Measurements from ENCODE around the gene VSIG4. TPM values are rescaled to one million over a fixed set of nuclear protein-coding genes. Genes with fewer than 3 reads are reported as not detected.
"Not testable (repeated sequence)": the region's sequence is repeated elsewhere in the genome, so short reads cannot be mapped to it uniquely, and the experiment has no call there.

VSIG4 gene
- total RNA-seq, 1 donor from 2014 or later = not detected

DNA sequence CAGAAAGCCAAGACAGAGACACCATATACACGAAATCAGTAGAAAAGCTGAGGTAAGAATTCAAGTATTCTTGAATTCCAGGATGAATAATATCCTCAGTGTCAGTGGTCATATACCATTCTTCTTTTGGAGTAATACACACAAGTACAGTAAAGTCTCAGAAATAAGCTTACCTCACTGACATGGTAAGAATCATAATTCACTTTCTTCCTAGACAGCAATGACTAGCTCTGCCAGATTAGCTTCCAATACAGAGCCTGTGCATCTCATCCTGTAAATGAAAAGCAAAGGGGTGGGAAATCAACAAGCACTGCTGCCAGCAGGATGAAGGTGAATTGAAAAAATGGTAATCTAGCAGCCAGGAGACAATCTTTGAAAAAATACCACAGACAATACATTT is 31.2 kb upstream of the VSIG4 start:
- Histone ChIP-seq H2AFZ (replicated peaks) (no peak overlapping the region), H3K4me1 (no peaks in the 10 kb centered on the region), H3K36me3 (no peaks in the 10 kb centered on the region), H3K9ac (no peak overlapping the region), H3K4me3 (no peak overlapping the region), H3K79me2 (ENCODE audit: low read depth) (no peaks in the 10 kb centered on the region), H3K27ac (no peak overlapping the region), H3K27me3 (no peaks in the 10 kb centered on the region), H3K9me3 (ENCODE audit: low read depth) (no peaks in the 10 kb centered on the region), H4K20me1 (ENCODE audit: low read depth) (no peaks in the 10 kb centered on the region), H3F3A (ENCODE audit: low read depth) (no peaks in the 10 kb centered on the region), H3K4me2 (no peak overlapping the region)
- DNase-seq (ENCODE audit: low spot score) = no peak
- Mint-ChIP-seq H3K27ac (no peak overlapping the region), H3K9me3 (no peaks in the 10 kb centered on the region), H3K4me1 (no peaks in the 10 kb centered on the region), H3K27me3 (ENCODE audit: insufficient read depth, low read depth) (no peaks in the 10 kb centered on the region), H3K36me3 (no peaks in the 10 kb centered on the region), H3K4me3 (no peak overlapping the region)
- TF ChIP-seq EZH2phosphoT487 (IDR thresholded peaks at IDR 0.05) (no peak), EZH2 (IDR thresholded peaks at IDR 0.05) (no peak)
- TF ChIP-seq, protein P1, sequence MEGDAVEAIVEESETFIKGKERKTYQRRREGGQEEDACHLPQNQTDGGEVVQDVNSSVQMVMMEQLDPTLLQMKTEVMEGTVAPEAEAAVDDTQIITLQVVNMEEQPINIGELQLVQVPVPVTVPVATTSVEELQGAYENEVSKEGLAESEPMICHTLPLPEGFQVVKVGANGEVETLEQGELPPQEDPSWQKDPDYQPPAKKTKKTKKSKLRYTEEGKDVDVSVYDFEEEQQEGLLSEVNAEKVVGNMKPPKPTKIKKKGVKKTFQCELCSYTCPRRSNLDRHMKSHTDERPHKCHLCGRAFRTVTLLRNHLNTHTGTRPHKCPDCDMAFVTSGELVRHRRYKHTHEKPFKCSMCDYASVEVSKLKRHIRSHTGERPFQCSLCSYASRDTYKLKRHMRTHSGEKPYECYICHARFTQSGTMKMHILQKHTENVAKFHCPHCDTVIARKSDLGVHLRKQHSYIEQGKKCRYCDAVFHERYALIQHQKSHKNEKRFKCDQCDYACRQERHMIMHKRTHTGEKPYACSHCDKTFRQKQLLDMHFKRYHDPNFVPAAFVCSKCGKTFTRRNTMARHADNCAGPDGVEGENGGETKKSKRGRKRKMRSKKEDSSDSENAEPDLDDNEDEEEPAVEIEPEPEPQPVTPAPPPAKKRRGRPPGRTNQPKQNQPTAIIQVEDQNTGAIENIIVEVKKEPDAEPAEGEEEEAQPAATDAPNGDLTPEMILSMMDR (IDR thresholded peaks at IDR 0.05) = no peak

DNA sequence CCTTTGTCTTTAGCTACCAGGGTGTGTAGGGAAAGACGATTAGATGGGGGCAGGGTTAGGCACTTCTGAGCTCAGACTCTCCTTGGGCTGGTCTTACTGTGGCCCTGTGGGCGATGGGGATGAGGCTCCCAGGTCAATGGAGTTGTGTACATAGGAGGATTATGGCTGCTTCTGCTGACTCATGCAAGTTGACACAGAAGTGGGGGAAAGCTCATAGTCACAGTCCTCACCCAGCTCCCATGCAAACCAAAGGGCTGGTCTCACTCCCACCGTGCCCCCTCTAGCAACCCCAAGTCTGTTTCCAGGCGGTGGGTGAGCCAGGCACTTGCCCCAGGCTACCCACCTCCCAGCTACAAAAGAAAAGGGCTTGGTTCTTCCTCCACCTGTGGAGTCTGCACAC is 24.4 kb upstream of the VSIG4 start:
- H4K20me1 ChIP-seq (ENCODE audit: low read depth) = no peaks in the 10 kb centered on the region
- Mint-ChIP-seq H3K4me3 (no peak overlapping the region), H3K27me3 (ENCODE audit: insufficient read depth, low read depth) (no peaks in the 10 kb centered on the region), H3K9me3 (no peaks in the 10 kb centered on the region), H3K4me1 (no peaks in the 10 kb centered on the region), H3K36me3 (no peaks in the 10 kb centered on the region), H3K27ac (no peak overlapping the region)
- H2AFZ ChIP-seq (replicated peaks) = no peak overlapping the region
- no peak overlapping the region for H3K27ac ChIP-seq
- no peaks in the 10 kb centered on the region for H3K9me3 ChIP-seq (ENCODE audit: low read depth)
- H3K27me3 ChIP-seq = no peaks in the 10 kb centered on the region
- no peaks in the 10 kb centered on the region for H3K4me1 ChIP-seq
- H3K4me2 ChIP-seq = no peak overlapping the region
- TF ChIP-seq EZH2phosphoT487 (IDR thresholded peaks at IDR 0.05) (no peak), EZH2 (IDR thresholded peaks at IDR 0.05) (no peak)
- TF ChIP-seq, protein P1 (IDR thresholded peaks at IDR 0.05) = no peak
- H3K4me3 ChIP-seq = no peak overlapping the region
- H3K36me3 ChIP-seq = no peaks in the 10 kb centered on the region
- no peaks in the 10 kb centered on the region for H3F3A ChIP-seq (ENCODE audit: low read depth)
- no peak for DNase-seq (ENCODE audit: low spot score)
- H3K9ac ChIP-seq = no peak overlapping the region
- no peaks in the 10 kb centered on the region for H3K79me2 ChIP-seq (ENCODE audit: low read depth)

DNA sequence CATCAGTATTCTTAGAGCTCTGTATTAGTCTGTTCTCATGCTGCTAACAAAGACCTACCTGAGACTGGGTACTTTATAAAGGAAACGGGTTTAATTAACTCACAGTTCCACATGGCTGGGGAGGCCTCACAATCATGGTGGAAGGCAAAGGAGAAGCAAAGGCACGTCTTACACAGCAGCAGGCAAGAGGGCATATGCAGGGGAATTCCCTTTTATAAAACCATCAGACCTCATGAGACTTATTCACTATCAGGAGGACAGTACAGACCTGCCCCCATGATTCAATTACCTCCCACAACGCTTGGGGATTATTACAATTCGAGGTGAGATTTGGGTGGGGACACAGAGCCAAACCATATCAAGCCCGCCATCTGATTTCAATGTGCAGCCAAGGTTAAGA is 17.1 kb upstream of the VSIG4 start:
- not testable (repeated sequence) for H3K27ac Mint-ChIP-seq; H3K9ac ChIP-seq; H3F3A ChIP-seq (ENCODE audit: low read depth); DNase-seq (ENCODE audit: low spot score); H3K4me3 ChIP-seq; H3K4me3 Mint-ChIP-seq; H3K9me3 Mint-ChIP-seq; H3K27me3 ChIP-seq; H3K36me3 ChIP-seq; H3K79me2 ChIP-seq (ENCODE audit: low read depth); H3K4me2 ChIP-seq; H3K9me3 ChIP-seq (ENCODE audit: low read depth); H4K20me1 ChIP-seq (ENCODE audit: low read depth); H3K4me1 ChIP-seq; H3K36me3 Mint-ChIP-seq; H3K27ac ChIP-seq; H2AFZ ChIP-seq (replicated peaks); H3K27me3 Mint-ChIP-seq (ENCODE audit: insufficient read depth, low read depth); H3K4me1 Mint-ChIP-seq

DNA sequence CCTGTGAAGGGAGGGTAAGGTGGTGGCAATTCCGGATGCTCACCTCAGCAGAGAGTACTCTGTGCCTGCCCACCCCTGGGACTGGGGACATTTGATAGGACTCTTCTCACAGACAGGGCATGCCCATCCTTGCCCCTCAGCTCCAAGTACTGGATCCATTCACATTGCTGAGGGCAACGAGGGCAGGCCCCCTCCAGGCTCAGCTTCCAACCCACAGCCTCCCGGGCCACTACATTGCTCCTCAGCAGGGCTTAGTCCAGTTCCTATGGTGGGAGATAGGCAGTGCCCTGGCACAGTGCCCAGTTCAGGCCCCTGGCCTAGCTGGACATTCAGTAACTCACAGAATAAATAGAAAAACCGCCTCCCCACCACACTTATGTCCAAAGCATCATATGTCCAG is 15.1 kb upstream of the VSIG4 start:
- Histone ChIP-seq H3K27ac (no peak overlapping the region), H3K4me2 (no peak overlapping the region), H3F3A (ENCODE audit: low read depth) (no peaks in the 10 kb centered on the region), H3K27me3 (no peaks in the 10 kb centered on the region), H3K36me3 (no peaks in the 10 kb centered on the region), H2AFZ (replicated peaks) (no peak overlapping the region), H3K79me2 (ENCODE audit: low read depth) (no peaks in the 10 kb centered on the region), H3K9ac (no peak overlapping the region), H3K4me3 (no peak overlapping the region), H3K9me3 (ENCODE audit: low read depth) (no peaks in the 10 kb centered on the region), H4K20me1 (ENCODE audit: low read depth) (no peaks in the 10 kb centered on the region), H3K4me1 (no peaks in the 10 kb centered on the region)
- Mint-ChIP-seq H3K36me3 (no peaks in the 10 kb centered on the region), H3K9me3 (peaks cover 6% of the 10 kb centered on the region), H3K27ac (no peak overlapping the region), H3K4me3 (no peak overlapping the region), H3K4me1 (no peaks in the 10 kb centered on the region), H3K27me3 (ENCODE audit: insufficient read depth, low read depth) (peaks cover 2% of the 10 kb centered on the region)
- no peak for DNase-seq (ENCODE audit: low spot score)
- TF ChIP-seq, protein P1 (IDR thresholded peaks at IDR 0.05) = no peak
- no peak for TF ChIP-seq EZH2phosphoT487 (IDR thresholded peaks at IDR 0.05)
- TF ChIP-seq EZH2 (IDR thresholded peaks at IDR 0.05) = no peak
